Measurements from ENCODE around the gene AOC3.
"Not testable (repeated sequence)": the region's sequence is repeated elsewhere in the genome, so short reads cannot be mapped to it uniquely, and the experiment has no call there.

The AOC3 gene

GRCh38 chr17:42844761-42845555 is 6.0 kb upstream of the AOC3 start:
- DNase-seq: no peak

GRCh38 chr17:42845556-42845917 is 5.5 kb upstream of the AOC3 start:
- DNase-seq: no peak

- peak; percentile 64 for DNase-seq
These were observed 4.9 kb upstream of the AOC3 start for GRCh38 chr17:42845918-42846593.

- DNase-seq: no peak
These were observed 4.3 kb upstream of the AOC3 start for GRCh38 chr17:42846594-42847280.

- DNase-seq: no peak
These were observed 2.9 kb upstream of the AOC3 start for GRCh38 chr17:42848093-42848492.

- DNase-seq: no peak
These were observed 2.0 kb upstream of the AOC3 start for GRCh38 chr17:42849031-42849430.

GRCh38 chr17:42849451-42850181 is 1.4 kb upstream of the AOC3 start:
- no peak for DNase-seq

- not testable (repeated sequence) for DNase-seq
These were observed 607 bp downstream of the AOC3 start for GRCh38 chr17:42851371-42852240.

- DNase-seq: no peak
These were observed 1.4 kb downstream of the AOC3 start for GRCh38 chr17:42852351-42852750.

GRCh38 chr17:42853004-42853403 is 2.0 kb downstream of the AOC3 start:
- DNase-seq: no peak

- DNase-seq: no peak
These were observed 2.6 kb downstream of the AOC3 start for GRCh38 chr17:42853597-42853967.

GRCh38 chr17:42853968-42854790 is 3.2 kb downstream of the AOC3 start:
- DNase-seq: no peak

- DNase-seq: no peak
These were observed 4.1 kb downstream of the AOC3 start for GRCh38 chr17:42855048-42855596.

GRCh38 chr17:42856093-42856492 is 5.1 kb downstream of the AOC3 start:
- DNase-seq: not testable (repeated sequence)

- not testable (repeated sequence) for DNase-seq
These were observed 5.5 kb downstream of the AOC3 start for GRCh38 chr17:42856516-42856915.

- DNase-seq: no peak
These were observed 6.4 kb downstream of the AOC3 start for GRCh38 chr17:42857389-42857788.

GRCh38 chr17:42865638-42866094 is 14.7 kb downstream of the AOC3 start:
- DNase-seq: no peak

GRCh38 chr17:42866216-42866615 is 15.2 kb downstream of the AOC3 start:
- no peak for DNase-seq

- no peak for DNase-seq
These were observed 15.9 kb downstream of the AOC3 start for GRCh38 chr17:42866631-42867575.
